ENCODE results near the gene CDKL1.

CDKL1 gene

DNA sequence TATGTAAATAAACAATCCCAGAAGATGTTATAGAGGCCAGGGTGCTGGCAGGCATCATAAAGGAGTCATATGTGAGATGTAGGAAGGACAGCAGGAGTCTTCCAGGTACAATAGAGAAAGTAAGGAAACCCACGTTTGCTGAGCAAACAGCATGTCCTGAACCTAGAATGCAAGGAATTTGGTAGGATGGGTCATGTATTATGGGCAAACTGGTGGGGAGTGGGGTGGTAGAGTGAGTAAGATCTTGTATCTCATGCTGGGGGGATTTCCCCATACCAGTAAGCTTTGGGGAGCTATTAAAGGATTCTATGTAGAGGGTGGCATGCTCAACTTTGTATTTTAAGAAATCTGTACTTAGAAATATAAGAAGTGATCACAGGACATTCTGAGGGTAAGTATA lies 41.0 kb downstream of the CDKL1 start:
- no peak for DNase-seq

DNA sequence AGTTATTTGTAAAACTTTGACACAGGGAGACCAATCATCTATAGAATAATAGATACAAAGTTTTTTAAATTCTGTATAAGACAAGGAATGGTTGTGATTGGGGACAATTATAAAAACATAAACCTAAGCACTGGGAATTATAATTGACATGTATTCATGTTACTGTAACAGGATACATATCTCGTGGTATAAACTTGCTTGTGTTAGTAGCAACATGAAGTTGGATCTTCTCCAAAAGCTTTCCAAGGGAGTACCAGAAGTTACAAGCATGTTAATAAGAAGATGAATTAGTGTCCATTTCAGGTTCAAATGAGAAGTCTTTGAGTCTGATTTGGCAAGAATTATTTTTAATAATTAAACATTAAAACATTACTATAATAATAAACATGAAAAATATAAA lies 42.2 kb downstream of the CDKL1 start:
- DNase-seq, result no peak

DNA sequence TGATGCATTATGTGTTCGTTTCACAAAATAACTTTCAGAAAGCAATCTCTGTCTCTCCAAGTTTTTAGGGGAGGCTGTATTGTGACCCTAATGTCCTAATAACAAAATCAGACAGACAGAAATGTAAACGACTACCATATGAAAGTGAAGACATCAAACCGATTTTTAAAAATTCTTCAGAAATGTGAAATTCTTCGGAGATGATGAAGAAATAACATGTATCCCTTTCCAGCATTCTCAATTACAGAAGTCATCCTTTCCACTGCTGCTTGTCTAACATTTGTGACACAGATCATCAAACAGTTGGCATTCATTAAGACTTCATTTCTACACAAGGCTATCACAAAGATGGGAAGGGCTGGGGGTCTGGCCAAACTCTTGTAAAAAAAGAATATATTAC lies 43.6 kb downstream of the CDKL1 start:
- DNase-seq, result no peak

DNA sequence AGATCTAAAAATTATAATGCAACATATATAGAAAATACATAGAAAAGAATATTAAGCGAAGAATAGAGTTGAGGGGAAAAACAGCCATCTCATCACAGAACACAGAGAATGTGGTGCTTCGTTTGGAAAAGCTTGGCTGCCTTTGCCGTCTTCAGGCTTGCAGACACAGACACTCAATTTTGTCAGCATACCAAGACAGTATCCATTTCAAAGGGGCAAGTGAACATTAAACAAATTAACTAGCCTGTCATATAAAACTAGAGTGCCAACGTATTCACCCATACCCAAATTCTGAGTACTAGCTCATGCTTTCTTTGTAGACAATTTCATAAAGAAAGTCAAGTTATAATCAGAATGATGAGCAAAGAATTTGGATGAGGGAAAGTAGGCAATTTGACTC lies 44.1 kb downstream of the CDKL1 start:
- no peak for DNase-seq

DNA sequence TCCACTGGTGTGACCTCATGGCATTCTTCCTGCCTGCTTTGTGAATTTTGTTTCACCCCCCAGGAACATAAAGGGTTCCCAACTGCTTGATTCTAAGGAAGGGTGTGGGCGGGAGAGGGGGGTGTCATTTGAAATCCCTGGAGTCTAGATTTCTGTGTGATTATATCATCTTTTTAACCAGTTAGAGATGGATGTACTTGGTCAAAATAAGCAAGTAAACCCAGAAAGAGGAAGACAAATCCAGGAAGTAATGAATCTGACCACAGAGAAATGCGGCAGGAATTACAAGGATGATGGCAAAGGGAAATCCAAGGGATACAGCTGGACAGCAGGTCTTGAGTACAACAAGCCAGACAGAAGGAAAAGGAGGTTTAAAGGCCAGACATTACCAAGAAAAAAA lies 45.7 kb downstream of the CDKL1 start:
- DNase-seq, result no peak

DNA sequence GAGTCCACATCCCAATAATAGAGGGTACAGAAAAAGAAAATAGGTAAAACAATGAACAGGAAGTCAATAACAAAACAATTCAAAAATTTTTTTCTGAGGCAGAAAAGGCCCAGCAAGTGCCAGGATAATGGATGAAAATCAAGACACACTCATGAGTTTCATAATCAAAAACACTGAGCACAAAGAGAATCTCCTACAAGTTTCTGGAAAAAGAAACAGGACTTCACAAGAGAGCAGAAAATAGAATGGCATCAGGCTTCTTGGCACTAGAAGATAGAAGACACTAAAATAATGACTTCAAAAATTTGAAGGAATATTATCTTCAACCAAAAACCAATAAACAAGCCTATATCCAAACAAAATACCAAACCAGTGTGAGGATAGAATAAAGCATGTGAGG lies 47.7 kb downstream of the CDKL1 start:
- DNase-seq, result no peak

DNA sequence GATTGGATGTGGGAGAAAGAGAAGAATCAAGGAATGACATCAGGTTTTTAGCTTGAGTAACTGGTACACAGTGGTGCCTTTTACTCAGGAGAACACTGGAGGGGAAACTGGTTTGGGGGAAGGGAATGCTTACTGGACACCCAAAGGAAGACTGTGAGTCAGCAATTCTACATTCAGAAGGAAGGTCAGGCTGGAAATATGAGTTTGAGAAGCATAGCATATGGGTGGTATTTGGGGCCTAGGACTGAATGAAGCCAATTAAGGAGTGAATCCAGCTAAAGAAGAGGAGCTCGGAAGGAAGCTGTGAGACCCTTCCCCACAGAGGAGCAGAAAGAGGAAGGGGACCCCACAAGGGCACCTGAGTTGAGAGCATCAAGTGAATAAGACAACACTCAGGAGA lies 49.2 kb downstream of the CDKL1 start:
- no peak for DNase-seq

DNA sequence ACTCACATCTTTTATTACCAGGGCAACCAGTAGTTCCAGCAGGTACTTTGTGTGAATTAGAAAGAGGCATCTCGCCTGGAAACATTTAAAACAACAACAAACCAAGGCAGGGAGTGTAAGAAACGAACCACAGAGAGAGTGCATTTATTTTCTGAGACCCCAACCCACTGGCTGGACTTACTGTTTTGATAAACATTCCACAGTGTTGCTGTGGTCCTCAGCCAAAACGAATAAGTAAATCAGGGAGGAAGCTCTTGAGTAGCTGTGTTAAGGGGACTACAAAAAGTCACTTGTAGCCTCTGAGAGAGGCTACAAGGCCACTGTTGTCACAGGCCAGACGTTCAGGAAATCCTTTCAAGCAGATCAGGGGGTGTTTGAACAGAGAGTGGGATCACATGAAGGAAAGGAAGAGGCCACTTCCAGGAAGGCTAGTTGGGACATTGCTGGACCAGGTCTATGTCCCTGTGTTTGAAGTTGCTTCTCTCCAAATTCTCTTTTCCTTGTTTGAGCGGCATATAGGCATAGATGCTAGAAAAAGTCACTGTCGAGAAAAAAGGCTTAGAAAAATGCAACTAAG lies 50.7 kb downstream of the CDKL1 start:
- DNase-seq, result no peak

DNA sequence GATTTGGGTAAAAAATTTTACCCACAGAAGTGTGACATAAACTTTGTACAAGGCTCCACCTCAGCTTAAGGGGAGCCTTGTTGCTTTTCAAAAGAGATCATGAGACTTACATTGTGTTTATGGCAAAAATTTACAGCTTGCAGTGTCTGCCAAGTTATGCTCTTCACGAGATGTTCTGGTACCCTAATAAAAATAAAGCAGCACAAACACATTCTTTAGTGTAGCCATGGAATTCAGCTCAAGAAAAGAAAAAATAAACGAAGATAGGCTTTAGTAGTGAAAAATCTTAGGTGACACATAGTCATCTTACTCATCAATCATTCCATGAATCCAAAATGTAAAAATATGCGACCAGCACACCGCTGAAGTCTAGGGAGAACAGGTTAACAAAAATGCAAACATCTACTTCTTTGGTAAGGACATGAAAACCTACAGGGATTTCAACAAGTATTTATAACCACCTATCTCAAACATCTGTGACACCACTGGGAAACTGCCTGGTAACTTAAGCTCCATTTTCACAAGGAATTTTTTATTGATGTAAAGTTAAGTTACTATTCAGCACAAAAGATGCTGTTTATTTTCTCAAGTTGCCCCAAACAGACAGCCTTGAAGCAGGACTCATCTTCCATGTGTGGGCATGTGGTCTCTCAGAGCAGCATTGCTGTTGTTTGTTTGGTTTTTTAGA lies 51.7 kb downstream of the CDKL1 start:
- no peak for DNase-seq

DNA sequence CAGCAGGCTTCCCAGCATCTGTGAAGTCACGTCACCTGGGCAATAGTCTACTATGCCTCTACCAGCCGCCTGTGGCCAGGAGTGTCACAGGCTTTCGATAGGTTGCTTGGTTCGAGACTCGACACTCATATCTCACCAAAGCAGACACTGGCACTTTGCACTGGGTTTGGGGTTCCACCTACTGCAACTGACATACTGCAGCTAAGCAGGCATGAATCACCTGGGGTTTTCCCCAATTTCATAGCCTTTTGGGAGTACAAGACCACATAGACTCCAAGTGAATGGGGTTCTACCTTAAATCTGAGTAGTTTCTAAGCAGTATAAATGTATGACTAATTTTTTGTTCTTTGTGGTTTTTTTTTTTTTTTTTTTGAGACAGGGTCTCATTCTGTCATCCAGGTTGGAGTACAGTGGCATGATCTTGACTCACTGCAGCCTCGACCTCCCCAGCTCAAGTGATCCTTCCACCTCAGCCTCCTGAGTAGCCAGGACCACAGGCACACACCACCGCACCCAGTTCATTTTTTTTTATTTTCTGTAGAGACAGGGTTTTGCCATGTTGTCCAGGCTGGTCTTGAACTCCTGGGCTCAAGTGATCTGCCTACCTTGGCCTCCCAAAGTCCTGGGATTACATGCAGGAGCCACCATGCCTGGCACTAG lies 52.4 kb downstream of the CDKL1 start:
- DNase-seq, result no peak

DNA sequence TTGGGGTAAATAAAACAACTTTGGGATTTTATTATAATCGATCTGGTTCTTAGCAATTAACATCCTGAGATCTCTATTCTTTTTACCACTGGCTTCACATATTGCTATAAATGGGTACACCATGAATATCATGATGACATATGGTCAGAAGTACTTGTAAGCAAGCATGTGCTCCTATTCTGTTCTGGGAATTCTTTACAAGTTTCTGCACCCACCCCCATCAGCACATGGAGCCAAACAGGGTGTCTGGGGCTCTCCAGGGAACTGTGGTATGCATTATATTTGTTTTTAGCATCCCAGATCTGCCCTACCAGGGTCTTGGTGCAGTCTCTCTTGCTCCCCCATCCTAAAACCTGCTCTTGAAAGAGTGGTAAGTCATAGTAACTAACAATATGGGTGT lies 53.2 kb downstream of the CDKL1 start:
- no peak for DNase-seq

DNA sequence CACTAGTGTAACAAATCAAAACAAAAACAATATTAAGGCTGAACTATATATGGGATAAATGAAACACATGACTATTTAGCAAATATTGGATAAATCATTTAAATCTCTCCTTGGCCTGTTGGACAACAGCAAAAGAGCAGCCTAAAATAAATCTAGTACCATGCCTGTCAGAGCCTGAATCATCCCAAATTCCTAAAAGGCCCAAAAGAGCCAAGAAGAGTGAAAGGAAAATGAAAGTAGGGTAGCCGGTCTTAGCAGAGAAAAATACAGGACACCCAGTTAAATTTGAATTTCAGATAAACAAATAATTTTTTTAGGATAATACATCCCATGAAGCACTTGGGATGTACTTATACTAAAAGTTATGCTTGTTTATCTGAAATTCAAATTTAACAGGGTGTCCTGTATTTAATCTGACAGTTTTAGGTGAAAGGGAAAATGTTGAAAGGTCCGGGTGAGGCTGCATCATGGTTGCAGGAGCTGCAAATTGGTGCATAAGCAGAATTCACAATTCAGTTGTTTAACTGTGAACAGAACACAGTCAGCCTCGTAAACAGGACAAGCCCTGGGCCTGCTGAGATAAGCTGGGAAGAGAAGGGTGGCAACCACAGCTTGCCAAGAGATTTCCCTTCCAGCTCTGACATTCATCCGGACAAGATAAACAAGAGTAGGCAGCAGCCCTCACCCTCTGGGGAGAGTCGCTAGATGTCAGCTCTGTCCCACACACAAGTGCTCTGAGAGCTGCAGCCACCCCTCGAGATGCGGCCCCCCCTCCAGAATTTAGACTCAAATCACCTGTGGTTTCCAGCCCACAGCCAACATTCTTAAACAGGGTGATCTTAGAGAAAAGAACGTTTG lies 54.2 kb downstream of the CDKL1 start:
- DNase-seq, result no peak

DNA sequence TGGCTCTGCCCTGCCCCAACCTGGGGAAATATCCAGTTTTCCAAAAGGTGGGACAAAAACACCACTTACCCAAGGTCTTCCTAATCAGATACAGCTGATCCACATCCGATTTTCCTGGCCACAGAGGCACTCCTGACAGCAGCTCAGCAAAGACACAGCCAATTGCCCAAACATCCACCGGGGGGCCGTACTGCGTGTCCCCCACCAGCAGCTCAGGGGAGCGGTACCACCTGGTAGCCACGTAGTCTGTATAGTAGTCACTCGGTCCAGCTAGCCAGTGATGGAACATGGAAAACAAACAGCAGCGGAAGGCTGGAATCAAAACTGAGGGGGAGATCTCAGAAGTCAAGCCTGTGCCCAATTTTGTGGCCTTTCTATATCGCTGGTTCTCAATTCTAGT lies 55.7 kb downstream of the CDKL1 start:
- DNase-seq, result no peak

DNA sequence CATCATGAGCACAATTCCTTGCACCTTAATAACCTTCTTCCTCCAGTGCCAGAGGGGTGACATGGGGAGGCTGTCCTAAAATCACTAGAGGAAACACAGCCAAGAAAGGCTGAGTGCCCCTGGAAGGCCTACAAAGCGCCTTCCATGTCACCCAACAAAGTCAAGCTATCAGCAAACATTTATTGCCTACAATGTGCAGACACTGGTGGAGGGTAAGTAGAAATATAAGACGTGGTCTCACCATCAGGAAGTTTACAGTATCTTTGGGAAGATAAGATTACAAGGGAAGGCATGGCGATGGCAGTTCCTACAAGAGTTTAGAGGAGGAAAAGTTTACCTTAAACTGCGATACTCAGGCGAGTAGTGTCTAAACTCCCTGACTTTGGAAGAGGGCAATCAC lies 56.6 kb downstream of the CDKL1 start:
- DNase-seq, result no peak

DNA sequence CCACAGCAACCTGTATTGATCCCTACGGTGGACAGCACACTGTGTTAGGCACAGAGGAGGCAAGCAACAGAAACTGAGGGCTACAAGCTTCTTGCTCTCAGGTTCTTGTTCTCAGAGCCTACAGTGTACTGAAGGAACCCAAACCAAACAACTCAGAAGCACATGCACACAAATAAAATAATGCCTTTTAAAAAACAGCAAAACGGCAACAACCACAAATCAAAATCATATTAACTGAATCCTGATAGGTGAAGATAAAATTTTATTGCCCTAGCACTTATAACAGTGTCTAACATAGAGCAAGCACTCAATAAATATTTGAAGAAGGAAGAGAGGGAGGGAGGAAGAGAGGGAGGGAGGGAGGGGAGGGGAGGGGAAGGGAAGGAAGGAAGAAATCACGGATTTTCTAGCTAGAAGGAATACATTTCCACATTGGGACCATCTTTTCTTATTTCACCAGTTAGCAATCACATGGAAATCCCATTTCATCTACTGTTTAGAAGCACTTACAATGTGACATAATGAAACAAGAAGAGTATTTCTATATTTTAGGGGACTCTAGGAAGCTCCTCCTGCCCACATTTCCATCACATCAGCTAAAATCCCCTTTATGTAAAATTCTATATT lies 57.4 kb downstream of the CDKL1 start:
- no peak for DNase-seq

DNA sequence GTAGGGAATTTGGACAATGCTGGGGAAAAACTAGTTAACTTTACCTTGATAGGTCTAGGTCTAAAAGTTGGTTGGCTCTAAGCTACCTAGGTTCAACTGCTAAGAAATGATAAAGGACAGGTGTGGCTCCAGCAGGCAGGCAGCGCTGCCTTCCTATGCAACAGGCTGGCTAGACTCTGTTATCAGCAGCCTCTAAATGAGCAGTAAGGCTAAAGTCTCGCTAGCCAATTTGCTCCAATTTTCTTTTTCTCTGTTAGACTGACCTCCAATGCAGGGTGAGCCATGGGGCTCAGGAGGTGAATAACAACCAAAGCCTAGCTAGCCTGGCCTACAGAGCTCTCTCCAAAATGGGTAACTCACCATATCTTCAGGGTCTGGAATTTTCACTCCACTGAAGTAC lies 58.1 kb downstream of the CDKL1 start:
- DNase-seq, result no peak

DNA sequence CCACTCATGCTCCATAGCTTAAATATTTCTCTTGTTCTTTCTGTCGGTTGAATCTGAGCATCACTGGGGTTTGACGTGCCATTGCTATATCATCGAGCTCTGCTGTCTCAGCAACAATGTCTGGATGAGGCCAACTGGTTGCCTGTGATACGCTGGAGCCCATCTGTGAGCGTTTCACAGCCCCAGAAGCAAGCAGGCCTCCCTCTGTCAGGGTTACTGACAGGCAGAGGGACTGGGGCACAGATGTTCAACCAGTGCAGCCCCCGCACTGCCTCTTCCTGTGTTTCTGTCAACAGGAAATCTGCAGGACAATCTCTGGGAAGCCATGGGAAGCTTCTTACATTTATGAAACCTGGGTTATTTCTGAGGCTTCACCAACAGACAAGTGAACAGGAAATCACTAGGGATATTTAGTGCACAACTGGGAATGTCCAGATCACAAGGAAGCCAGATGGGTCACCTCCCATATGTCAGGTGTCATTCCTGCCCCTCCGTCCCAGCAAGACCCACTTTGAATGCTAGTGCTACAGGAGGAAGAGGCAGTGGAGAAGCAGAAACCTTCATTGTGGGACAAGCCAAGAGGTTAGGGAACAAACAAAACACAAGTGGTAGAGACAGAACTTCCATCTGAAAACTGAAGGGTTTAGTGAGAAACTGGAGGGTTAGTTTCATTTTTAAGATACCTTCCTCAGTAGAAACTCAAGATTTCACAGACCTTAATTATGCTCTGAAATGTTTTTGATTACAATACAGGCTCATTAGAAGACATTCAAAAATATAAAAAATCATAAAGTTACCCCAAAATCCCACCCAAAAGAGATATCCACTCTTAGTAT lies 60.5 kb downstream of the CDKL1 start:
- no peak for DNase-seq

DNA sequence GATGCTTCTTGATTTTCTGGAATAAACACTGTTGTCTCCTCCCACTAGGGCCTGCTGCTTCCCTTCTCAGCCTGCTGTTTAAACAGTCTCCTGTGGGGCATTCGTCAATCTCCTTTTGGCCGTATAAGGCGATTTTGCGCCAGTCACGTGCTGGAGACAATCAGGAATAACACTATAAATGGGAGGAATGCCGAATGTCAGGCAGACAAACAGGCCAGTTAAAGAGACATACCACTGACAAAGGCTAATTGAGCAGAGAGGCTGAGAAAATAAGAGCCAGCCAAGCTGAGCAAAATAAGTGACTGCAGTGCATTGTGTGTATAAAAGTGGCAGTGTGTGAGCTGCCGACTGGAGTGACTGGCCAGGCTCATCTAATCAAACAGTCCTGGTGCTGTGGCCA lies 61.3 kb downstream of the CDKL1 start:
- no peak for DNase-seq

DNA sequence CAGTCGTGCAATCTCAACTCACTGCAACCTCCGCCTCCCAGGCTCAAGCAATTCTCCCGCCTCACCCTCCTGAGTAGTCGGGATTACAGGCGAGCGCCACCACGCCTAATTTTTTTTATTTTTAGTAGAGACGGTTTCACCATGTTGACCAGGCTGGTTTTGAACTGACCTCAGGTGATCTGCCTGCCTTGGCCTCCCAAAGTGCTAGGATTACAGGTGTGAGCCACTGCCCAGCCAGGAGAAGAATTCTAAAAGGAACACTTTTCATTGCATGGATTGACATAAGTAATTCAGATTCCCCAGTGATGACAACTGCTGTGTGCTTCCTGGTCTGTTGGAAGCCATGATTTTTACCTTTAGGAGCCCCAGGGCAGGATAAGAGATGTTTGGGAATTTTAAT lies 62.5 kb downstream of the CDKL1 start:
- no peak for DNase-seq

DNA sequence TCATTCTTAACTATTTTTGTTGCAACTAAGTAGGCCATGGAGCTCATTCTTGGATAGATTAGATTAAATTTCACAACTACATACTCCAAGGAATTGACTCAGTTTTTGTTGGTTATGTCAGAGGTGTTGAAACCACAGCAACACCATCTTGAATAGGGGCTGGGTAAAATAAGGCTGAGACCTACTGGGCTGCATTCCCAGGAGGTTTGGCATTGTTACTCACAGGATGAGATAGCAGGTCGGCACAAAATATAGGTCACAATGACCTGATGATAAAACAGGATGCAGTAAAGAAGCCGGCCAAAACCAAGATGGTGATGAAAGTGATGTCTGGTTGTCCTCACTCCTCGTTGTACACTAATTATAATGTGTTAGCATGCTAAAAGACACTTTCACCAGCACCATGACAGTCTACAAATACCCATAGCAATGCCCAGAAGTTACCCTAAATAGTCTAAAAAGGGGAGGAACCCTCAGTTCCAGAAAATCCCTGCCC lies 63.6 kb downstream of the CDKL1 start:
- DNase-seq, result no peak

DNA sequence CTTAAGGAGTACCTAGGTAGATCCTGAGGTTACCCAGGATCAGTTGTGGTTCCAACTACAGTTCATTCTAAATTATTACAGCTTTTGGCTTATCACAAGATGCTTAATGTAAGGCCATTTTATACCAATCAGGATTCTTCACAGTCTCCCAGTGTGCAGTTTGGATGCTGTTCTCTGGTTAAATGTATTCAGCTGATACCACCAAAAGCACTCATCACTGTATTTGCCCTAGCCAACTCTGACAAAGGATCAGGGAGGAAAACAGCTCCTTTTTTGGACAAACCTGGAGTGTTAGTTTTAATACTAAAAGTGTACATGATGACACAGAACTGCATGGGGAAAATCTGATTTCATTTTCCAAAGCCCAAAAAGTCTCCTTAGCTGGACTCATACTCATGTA lies 65.1 kb downstream of the CDKL1 start:
- DNase-seq, result no peak
